ENCODE results near the gene CSNK2B.

Gene CSNK2B

DNA sequence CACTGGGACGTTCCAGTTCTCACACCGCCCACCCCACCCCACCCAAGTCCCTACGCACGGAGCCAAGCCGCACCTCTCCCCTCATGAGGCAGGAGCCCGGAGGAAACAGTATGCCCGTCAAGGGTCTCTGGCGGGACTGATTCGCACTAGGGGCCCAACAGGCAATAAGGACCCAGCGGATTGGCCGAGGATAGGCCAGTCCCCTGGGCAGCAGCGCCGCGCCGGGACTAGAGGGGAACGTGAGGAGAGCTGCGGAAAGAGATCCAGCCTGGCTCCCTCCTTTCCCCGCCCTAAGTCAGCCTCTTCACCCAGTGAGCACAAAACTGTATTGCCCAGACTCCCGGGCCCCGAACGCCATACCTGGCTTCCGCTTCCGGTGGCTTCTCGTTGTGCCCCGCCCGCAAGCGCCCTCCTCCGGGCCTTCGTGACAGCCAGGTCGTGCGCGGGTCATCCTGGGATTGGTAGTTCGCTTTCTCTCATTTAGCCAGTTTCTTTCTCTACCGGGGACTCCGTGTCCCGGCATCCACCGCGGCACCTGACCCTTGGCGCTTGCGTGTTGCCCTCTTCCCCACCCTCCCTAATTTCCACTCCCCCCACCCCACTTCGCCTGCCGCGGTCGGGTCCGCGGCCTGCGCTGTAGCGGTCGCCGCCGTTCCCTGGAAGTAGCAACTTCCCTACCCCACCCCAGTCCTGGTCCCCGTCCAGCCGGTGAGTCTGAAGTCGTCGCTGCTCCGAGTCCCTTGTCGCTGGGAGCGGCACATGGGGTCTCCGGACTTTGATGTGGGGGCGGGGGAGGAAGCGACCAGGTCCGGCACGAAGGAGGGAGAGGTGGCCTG, at the start of gene CSNK2B:
Gene CSNK2B, plus strand, starts transcription at position 580 of the 836 bp plus-strand sequence. CDS start 752 bp downstream, outside the sequence.
- DNase-seq (ENCODE audit: low read depth): peak; percentile 96

- DNase-seq (ENCODE audit: low read depth): no peak
These were observed 48.9 kb upstream of the CSNK2B start for GRCh38 chr6:31617010-31617409.

DNA sequence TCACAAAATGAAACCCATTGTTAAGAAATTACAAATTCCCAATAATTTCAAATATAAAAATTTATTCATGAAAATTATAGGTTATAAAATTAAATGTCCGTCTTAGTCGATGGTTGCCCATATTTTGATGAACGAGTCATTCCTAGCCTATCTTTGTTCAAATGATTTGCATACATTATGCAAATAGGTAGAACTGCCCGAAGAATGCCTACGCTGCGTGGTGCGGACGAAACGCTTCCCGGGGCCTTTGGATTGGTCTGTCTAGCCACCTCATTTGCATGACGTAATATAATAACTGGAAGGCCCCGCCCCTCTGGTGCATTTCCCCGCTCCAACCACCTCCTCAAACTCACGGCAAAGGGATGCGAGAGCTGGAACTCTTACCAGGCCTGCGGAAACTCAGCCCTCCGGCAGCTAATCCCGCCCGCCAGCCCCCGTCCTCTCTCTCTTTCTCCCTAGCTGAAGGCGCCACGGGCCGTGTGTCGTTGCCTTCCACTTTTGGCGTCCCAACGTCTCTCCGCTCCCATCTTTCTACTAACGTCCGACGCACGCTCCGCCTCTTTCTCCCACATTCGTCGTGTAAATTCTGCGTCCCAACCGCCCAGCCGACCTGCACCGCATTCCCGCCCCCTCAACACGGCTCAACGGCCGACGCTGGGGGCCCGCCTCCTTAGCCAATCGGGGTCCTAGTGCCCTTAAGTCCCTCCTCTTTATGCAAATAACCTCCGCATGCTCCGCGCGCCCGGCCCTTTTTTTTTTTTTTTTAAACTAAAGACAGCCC, 45.9 kb upstream of the CSNK2B start:
- DNase-seq (ENCODE audit: low read depth): peak; percentile 100

GRCh38 chr6:31620586-31621319, 45.1 kb upstream of the CSNK2B start, which contains the start of gene PRRC2A:
Gene PRRC2A (plus strand): TSS chr6:31620715. CDS start chr6:31622790, 2,075 bp downstream.
- no peak for DNase-seq (ENCODE audit: low read depth)

GRCh38 chr6:31621320-31621939, 44.5 kb upstream of the CSNK2B start:
- DNase-seq (ENCODE audit: low read depth): no peak

GRCh38 chr6:31621991-31622390, 43.9 kb upstream of the CSNK2B start:
- no peak for DNase-seq (ENCODE audit: low read depth)

DNA sequence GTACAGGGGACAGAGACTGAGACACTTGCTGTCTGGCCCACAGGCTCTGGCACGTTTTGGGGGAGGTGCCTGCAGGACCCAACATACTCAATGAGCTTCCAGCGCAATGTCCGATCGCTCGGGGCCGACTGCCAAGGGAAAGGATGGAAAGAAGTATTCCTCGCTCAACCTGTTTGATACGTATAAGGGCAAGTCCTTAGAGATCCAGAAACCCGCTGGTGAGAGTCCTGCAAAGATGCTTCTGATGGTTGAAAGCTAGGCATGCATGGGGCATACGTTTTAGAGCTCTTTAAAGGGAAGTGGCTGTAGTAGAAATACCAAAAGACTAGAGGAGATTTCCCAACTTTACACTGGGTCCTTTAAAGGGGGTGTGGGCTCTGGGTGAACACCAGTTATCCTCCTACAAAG, 43.2 kb upstream of the CSNK2B start:
- no peak for DNase-seq (ENCODE audit: low read depth)

DNA sequence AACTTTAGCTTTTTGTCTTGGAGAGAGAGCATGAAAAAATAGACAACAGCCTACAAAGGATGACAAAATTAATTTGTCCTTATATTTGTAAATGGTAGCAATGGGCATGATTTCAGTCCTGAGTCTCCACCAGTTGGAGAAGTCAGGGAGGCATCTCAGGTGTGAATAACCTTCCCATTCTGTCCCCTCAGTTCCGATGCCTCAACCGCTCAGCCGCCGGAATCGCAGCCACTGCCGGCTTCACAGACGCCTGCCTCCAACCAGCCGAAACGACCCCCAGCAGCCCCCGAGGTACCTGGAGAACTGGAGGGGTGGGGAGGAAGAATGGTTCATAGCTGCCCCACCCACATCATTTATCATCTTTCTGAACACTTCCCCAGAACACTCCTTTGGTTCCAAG, 41.8 kb upstream of the CSNK2B start:
- no peak for DNase-seq (ENCODE audit: low read depth)

GRCh38 chr6:31626952-31627351, 38.9 kb upstream of the CSNK2B start:
- no peak for DNase-seq (ENCODE audit: low read depth)

GRCh38 chr6:31627690-31628287, 38.1 kb upstream of the CSNK2B start:
- no peak for DNase-seq (ENCODE audit: low read depth)

GRCh38 chr6:31629014-31629413, 36.9 kb upstream of the CSNK2B start:
- no peak for DNase-seq (ENCODE audit: low read depth)

- no peak for DNase-seq (ENCODE audit: low read depth)
These were observed 35.5 kb upstream of the CSNK2B start for GRCh38 chr6:31630177-31630934.

DNA sequence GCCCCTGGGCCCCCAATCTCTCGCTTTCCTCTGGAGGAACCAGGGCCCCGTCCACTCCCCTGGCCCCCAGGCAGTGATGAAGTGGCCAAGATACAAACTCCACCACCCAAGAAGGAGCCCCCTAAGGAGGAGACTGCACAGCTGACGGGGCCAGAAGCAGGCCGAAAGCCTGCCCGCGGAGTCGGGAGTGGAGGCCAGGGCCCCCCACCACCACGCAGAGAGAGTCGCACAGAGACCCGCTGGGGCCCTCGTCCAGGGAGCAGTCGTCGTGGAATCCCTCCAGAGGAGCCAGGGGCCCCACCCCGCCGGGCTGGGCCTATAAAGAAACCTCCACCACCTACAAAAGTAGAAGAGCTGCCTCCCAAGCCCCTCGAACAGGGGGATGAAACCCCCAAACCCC, 34.7 kb upstream of the CSNK2B start:
- DNase-seq (ENCODE audit: low read depth): no peak

DNA sequence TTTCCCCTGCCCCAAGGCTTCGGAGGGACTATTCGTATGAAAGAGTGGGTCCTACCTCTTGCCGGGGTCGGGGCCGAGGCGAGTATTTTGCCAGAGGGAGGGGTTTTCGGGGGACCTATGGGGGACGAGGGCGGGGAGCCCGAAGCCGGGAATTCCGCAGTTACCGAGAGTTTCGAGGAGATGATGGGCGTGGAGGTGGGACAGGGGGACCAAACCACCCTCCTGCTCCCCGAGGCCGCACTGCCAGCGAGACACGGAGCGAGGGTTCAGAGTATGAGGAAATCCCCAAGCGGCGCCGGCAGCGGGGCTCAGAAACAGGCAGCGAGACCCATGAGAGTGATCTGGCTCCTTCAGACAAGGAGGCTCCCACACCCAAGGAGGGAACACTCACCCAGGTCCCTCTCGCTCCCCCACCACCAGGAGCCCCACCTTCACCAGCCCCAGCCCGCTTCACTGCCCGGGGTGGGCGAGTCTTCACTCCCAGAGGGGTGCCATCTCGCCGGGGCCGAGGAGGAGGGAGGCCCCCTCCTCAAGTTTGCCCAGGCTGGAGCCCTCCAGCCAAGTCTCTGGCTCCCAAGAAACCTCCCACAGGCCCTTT, 34.1 kb upstream of the CSNK2B start:
- DNase-seq (ENCODE audit: low read depth): no peak

DNA sequence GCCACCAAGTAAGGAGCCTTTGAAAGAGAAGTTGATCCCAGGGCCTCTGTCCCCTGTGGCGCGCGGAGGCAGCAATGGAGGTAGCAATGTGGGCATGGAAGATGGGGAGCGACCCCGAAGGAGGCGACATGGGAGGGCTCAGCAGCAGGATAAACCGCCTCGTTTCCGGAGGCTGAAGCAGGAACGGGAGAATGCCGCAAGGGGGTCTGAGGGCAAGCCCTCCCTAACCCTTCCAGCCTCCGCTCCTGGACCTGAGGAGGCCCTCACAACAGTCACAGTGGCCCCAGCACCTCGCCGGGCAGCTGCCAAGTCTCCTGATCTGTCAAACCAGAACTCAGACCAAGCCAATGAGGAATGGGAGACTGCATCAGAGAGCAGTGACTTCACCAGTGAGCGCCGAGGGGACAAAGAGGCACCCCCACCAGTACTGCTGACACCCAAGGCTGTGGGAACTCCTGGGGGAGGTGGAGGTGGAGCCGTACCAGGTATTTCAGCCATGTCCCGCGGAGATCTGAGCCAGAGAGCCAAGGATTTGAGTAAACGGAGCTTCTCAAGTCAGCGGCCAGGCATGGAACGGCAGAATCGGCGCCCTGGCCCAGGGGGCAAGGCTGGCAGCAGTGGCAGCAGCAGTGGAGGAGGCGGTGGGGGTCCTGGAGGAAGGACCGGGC, 33.5 kb upstream of the CSNK2B start:
- no peak for DNase-seq (ENCODE audit: low read depth)

DNA sequence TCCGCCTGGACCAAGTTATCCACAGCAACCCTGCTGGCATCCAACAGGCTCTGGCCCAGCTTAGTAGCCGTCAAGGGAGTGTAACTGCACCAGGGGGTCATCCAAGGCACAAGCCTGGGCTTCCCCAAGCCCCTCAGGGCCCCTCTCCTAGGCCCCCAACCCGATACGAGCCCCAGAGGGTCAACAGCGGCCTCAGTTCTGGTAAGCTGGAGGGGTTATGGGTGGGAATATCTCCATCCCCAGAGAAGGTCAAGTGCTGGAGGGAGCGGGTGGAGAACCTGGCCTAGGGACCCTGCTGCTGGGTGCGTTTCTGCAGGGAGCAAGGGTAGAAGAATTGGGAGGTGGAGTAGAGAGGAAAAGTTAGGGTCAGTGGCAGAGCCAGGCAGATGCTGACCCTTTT, 32.4 kb upstream of the CSNK2B start:
- DNase-seq (ENCODE audit: low read depth): no peak

DNA sequence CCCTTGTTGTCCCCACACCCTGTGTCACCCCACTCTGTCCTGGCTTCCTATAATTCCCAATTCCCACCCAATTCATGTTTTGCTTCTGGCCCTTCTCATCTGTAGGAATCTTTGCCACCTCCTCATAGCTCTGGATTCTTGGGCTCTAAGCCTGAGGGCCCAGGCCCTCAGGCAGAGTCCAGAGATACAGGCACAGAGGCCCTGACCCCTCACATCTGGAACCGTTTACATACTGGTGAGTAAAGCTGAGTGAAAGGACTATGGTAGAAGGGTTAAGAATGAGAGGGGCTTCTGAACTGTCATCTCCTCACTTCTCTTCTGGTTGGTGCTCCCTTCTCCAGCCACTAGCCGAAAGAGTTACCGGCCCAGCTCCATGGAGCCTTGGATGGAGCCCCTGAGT, 31.7 kb upstream of the CSNK2B start:
- peak; percentile 29 for DNase-seq (ENCODE audit: low read depth)

DNA sequence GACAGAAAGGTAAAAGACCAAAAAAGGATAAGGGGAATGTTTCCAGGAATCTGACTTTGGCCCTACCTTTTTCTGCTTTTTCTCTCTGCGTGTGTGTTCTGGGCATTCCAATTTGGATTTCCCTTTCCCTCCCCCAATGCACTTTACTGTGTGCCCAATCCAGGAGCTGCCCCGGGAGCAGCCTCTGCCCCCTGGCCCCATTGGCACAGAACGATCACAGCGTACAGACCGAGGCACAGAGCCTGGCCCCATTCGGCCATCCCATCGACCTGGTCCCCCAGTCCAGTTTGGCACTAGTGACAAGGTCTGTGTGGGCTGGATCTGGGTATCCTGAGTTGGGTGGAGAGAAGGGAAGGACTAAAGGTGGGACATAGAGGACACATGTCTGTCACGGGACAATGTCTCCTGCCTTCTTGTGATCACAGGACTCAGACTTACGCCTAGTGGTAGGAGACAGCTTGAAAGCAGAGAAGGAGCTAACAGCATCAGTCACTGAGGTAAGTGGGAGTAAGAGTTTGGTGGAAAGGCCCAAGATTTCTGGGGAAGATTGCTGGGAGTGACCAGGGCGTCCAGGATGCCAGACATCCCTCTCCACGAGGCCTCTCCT, 30.8 kb upstream of the CSNK2B start:
- no peak for DNase-seq (ENCODE audit: low read depth)
